ENCODE measurements around the gene C12orf43.

- TF ChIP-seq, protein P1, sequence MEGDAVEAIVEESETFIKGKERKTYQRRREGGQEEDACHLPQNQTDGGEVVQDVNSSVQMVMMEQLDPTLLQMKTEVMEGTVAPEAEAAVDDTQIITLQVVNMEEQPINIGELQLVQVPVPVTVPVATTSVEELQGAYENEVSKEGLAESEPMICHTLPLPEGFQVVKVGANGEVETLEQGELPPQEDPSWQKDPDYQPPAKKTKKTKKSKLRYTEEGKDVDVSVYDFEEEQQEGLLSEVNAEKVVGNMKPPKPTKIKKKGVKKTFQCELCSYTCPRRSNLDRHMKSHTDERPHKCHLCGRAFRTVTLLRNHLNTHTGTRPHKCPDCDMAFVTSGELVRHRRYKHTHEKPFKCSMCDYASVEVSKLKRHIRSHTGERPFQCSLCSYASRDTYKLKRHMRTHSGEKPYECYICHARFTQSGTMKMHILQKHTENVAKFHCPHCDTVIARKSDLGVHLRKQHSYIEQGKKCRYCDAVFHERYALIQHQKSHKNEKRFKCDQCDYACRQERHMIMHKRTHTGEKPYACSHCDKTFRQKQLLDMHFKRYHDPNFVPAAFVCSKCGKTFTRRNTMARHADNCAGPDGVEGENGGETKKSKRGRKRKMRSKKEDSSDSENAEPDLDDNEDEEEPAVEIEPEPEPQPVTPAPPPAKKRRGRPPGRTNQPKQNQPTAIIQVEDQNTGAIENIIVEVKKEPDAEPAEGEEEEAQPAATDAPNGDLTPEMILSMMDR (IDR thresholded peaks at IDR 0.05): peak in 3 of 4 experiments; percentile 23 to 52 (median 43)
- no peak for TF ChIP-seq POLR2A (IDR thresholded peaks at IDR 0.05)
- no peak for TF ChIP-seq POLR2AphosphoS5 (IDR thresholded peaks at IDR 0.05)
Measured at GRCh38 chr12:121009741-121010140, 6.5 kb downstream of the C12orf43 start.
